Activated CD4-positive, alpha-beta T cell treated with anti-CD3 and anti-CD28 coated beads, Interleukin-10, Interleukin-2, amounts not matched to agents 100 ng/mL and 50 ng/mL, durations not matched to agents 16 hours and 8 hours (primary cell): Measurements from ENCODE around the gene AJM1.
"Not testable (repeated sequence)": the region's sequence is repeated elsewhere in the genome, so short reads cannot be mapped to it uniquely, and the experiment has no call there.

ENCODE experiments used
- DNase-seq: peaks from one replicate; pipeline ENCODE4 v3.0.0-alpha.2; 2020

AJM1 gene

GRCh38 chr9:136882109-136882946 lies 40.0 kb downstream of the AJM1 start:
- DNase-seq: peak; percentile 96

GRCh38 chr9:136882947-136883283 lies 40.6 kb downstream of the AJM1 start:
- DNase-seq: not testable (repeated sequence)

GRCh38 chr9:136883670-136884069 lies 41.4 kb downstream of the AJM1 start:
- not testable (repeated sequence) for DNase-seq

GRCh38 chr9:136885950-136886578 lies 43.8 kb downstream of the AJM1 start, which contains the start of gene TRAF2:
TRAF2 (plus strand) TSS chr9:136886516; CDS start chr9:136898741, 12,225 bp downstream.
- peak; percentile 99 for DNase-seq

GRCh38 chr9:136886610-136887597 lies 44.6 kb downstream of the AJM1 start:
- peak; percentile 50 for DNase-seq

- no peak for DNase-seq
Observed at GRCh38 chr9:136888454-136888853, 46.2 kb downstream of the AJM1 start.

GRCh38 chr9:136889858-136890257 lies 47.6 kb downstream of the AJM1 start:
- DNase-seq: no peak

GRCh38 chr9:136890661-136891060 lies 48.4 kb downstream of the AJM1 start:
- no peak for DNase-seq
